ENCODE results near the gene MRM2. TPM values are rescaled to one million over a fixed set of nuclear protein-coding genes. Genes with fewer than 3 reads are reported as not detected.

Gene MRM2
- total RNA-seq, 2 experiments from 2014 or later = 45.1 to 52.3 TPM

DNA sequence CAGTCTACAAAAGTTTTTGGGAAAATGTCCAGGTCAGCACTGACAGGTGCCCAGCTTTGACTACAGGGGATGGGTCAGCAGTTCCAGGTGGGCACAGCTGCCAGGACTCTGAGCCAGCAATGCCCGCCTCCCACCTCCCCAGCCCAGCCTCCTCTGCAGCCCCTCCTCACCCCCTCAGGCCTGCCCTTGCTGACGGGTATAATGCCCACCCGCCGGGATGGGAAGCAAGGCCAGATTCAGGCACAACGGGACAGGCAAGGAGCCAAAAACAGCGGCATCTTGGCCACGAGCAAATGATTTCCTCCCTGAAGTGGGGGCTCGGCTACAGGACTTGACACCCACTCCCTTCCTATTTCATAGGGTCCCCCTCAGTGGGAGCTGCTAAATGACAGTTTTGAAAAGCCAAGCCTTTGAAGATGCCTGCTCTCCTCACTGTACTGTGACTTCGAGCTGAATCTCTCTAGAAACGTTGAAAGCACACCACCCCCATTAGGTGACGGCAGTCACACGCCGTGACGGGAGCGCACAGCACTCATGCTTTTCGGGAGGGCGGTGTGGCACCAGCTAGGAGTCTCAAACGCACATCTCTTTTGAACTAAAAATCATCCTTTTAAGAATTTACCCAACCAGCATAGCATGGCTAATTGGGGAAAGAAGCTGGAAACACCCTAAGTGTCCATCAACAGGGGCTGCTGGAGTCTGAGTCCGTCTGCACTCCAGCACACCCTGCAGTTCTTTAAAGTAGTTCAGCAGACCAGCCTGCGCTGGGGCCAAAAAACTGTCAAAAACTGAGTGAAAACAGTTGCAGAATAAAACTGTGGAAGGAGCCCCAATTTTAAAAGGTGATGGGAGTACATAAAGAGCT, 38.9 kb downstream of the MRM2 start:
- Histone ChIP-seq H3K36me3 (ENCODE audit: insufficient read depth, low read length) (peaks cover 65% of the 10 kb centered on the region), H3K79me2 (ENCODE audit: insufficient read depth, low read depth, low read length) (no peaks in the 10 kb centered on the region), H3K4me3 (ENCODE audit: low read depth, low read length, poor library complexity, severe bottlenecking) (no peak overlapping the region), H2AFZ (ENCODE audit: low read length) (no peak overlapping the region), H3K4me2 (ENCODE audit: low read length) (peak overlapping the region; percentile 22; the same call in 1 of the 2 replicates), H3K9me3 (ENCODE audit: low read length) (no peaks in the 10 kb centered on the region), H4K20me1 (ENCODE audit: insufficient read depth, low read length) (no peaks in the 10 kb centered on the region), H3K27ac (ENCODE audit: low read depth, low read length, poor library complexity, severe bottlenecking) (no peak overlapping the region), H3K9me2 (ENCODE audit: insufficient read depth, low read length) (no peaks in the 10 kb centered on the region), H3K4me1 (ENCODE audit: insufficient read depth, low read length, poor library complexity, severe bottlenecking) (peaks cover 10% of the 10 kb centered on the region)
- POLR2A ChIA-PET = interaction anchor here (0.7 kb wide), 1 partner anchor 309 kb away, joined by 3 read pairs; no protein-coding TSS in a partner anchor
- no peak for DNase-seq (ENCODE audit: low spot score)
- BruUV-seq (replicated peaks) = no TSS peak
- CTCF ChIA-PET (ENCODE audit: unreplicated experiment) = no interaction called here
- intact Hi-C loops (cut with micrococcal nuclease; ENCODE audit: unreplicated experiment) = no loop called here
- TF ChIP-seq, protein P1, sequence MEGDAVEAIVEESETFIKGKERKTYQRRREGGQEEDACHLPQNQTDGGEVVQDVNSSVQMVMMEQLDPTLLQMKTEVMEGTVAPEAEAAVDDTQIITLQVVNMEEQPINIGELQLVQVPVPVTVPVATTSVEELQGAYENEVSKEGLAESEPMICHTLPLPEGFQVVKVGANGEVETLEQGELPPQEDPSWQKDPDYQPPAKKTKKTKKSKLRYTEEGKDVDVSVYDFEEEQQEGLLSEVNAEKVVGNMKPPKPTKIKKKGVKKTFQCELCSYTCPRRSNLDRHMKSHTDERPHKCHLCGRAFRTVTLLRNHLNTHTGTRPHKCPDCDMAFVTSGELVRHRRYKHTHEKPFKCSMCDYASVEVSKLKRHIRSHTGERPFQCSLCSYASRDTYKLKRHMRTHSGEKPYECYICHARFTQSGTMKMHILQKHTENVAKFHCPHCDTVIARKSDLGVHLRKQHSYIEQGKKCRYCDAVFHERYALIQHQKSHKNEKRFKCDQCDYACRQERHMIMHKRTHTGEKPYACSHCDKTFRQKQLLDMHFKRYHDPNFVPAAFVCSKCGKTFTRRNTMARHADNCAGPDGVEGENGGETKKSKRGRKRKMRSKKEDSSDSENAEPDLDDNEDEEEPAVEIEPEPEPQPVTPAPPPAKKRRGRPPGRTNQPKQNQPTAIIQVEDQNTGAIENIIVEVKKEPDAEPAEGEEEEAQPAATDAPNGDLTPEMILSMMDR (conservative IDR thresholded peaks at IDR 0.05; ENCODE audit: low read length) = no peak
- TF ChIP-seq EZH2phosphoT487 (IDR thresholded peaks at IDR 0.05; ENCODE audit: borderline replicate concordance, low read depth, low read length) = no peak

DNA sequence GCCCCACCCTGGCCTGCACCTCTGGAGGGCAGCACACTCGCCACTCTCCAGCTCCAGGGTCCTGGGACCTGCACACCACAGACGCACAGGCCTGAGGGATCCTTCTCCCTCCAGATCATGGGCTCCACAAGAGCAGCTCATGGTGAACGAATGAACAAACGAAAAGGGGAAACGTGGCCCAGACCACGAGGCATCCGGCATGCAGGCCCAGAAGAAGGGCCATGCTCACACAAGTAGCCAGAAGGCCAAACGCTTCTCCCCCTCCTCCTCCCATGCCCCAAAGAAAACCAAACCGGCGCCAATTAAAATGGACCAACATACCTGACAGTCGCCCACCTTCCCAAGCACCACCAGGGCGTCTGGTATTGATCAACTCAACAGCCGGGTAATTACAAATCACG, 39.6 kb downstream of the MRM2 start:
- intact Hi-C loops (cut with micrococcal nuclease; ENCODE audit: unreplicated experiment) = no loop called here
- TF ChIP-seq EZH2phosphoT487 (IDR thresholded peaks at IDR 0.05; ENCODE audit: borderline replicate concordance, low read depth, low read length) = no peak
- TF ChIP-seq, protein P1 (conservative IDR thresholded peaks at IDR 0.05; ENCODE audit: low read length) = no peak
- Histone ChIP-seq H4K20me1 (ENCODE audit: insufficient read depth, low read length) (no peaks in the 10 kb centered on the region), H3K79me2 (ENCODE audit: insufficient read depth, low read depth, low read length) (no peaks in the 10 kb centered on the region), H3K27ac (ENCODE audit: low read depth, low read length, poor library complexity, severe bottlenecking) (no peak overlapping the region), H3K4me1 (ENCODE audit: insufficient read depth, low read length, poor library complexity, severe bottlenecking) (peaks cover 10% of the 10 kb centered on the region), H2AFZ (ENCODE audit: low read length) (no peak overlapping the region), H3K36me3 (ENCODE audit: insufficient read depth, low read length) (peaks cover 65% of the 10 kb centered on the region), H3K9me3 (ENCODE audit: low read length) (no peaks in the 10 kb centered on the region), H3K9me2 (ENCODE audit: insufficient read depth, low read length) (no peaks in the 10 kb centered on the region), H3K4me2 (ENCODE audit: low read length) (no peak overlapping the region), H3K4me3 (ENCODE audit: low read depth, low read length, poor library complexity, severe bottlenecking) (no peak overlapping the region)
- DNase-seq (ENCODE audit: low spot score) = no peak
- POLR2A ChIA-PET = no interaction called here
- CTCF ChIA-PET (ENCODE audit: unreplicated experiment) = no interaction called here
- BruUV-seq (replicated peaks) = no TSS peak

Data from OCI-LY7 (cell line).